ENCODE measurements around the gene TMEM98. TPM values are rescaled to one million over a fixed set of nuclear protein-coding genes. Genes with fewer than 3 reads are reported as not detected.
"Not testable (repeated sequence)": the region's sequence is repeated elsewhere in the genome, so short reads cannot be mapped to it uniquely, and the experiment has no call there.

The TMEM98 gene
- polyA plus RNA-seq, 1 donor (not counting 4 experiments of a cell fraction or from before 2014, with no cell fraction given): 66.8 TPM

GRCh38 chr17:32920293-32920692, 7.7 kb upstream of the TMEM98 start:
- no peak overlapping the region for H3K4me3 ChIP-seq (ENCODE audit: control insufficient read depth in 2 of 3, extremely low read depth in 1 of 3, insufficient read depth in 2 of 3, low read depth in 1 of 3, low read length in 3 of 3)
- H2AFZ ChIP-seq (ENCODE audit: control insufficient read depth, low read length): no peak overlapping the region
- no peaks in the 10 kb centered on the region for H3K79me2 ChIP-seq (ENCODE audit: control insufficient read depth, insufficient read depth, low read length)
- H3K4me1 ChIP-seq (ENCODE audit: control insufficient read depth, extremely low read depth, insufficient read depth, low read length): no peaks in the 10 kb centered on the region
- no peaks in the 10 kb centered on the region for H4K20me1 ChIP-seq (ENCODE audit: control insufficient read depth, extremely low read depth, insufficient read depth, low read length)
- H3K4me2 ChIP-seq (ENCODE audit: control insufficient read depth, extremely low read depth, insufficient read depth, low read depth, low read length): no peak overlapping the region
- no peak overlapping the region for H3K9ac ChIP-seq (ENCODE audit: control insufficient read depth, extremely low read depth, insufficient read depth, low read length)
- dilution Hi-C loops (cut with MboI; ENCODE audit: extremely low pct_ligation_motif_present, low sequenced_read_pairs): loop anchor here (25.0 kb wide), 1 partner anchor 133 kb away; no protein-coding TSS in a partner anchor
- no peak overlapping the region for H3K27ac ChIP-seq (ENCODE audit: control insufficient read depth, insufficient read depth, low read length)
- H3K9me3 ChIP-seq (ENCODE audit: control insufficient read depth, low read depth, low read length): no peaks in the 10 kb centered on the region
- FAIRE-seq (no peak), DNase-seq (ENCODE audit: low read depth, low spot score) (no peak)
- TF ChIP-seq EZH2 (IDR thresholded peaks at IDR 0.05; ENCODE audit: low read length) (no peak), CTCF (optimal IDR thresholded peaks at IDR 0.05 in 1 of 3, IDR thresholded peaks at IDR 0.05 in 1 of 3, conservative IDR thresholded peaks at IDR 0.05 in 1 of 3; ENCODE audit: extremely low read depth in 1 of 3, insufficient read depth in 2 of 3, low read length in 3 of 3) (no peak)
- H3K27me3 ChIP-seq (ENCODE audit: control insufficient read depth, extremely low read depth, insufficient read depth, low read length): no peaks in the 10 kb centered on the region
- no peaks in the 10 kb centered on the region for H3K36me3 ChIP-seq (ENCODE audit: control insufficient read depth in 2 of 2, extremely low read depth in 1 of 2, insufficient read depth in 2 of 2, low read length in 2 of 2)
- no peaks in the 10 kb centered on the region for H3K9me1 ChIP-seq (ENCODE audit: control insufficient read depth, extremely low read depth, insufficient read depth, low read length)

GRCh38 chr17:32921017-32921416, 6.9 kb upstream of the TMEM98 start:
- no peaks in the 10 kb centered on the region for H3K9me1 ChIP-seq (ENCODE audit: control insufficient read depth, extremely low read depth, insufficient read depth, low read length)
- H3K9me3 ChIP-seq (ENCODE audit: control insufficient read depth, low read depth, low read length): no peaks in the 10 kb centered on the region
- dilution Hi-C loops (cut with MboI; ENCODE audit: extremely low pct_ligation_motif_present, low sequenced_read_pairs): loop anchor here (25.0 kb wide), 1 partner anchor 134 kb away; no protein-coding TSS in a partner anchor
- no peaks in the 10 kb centered on the region for H4K20me1 ChIP-seq (ENCODE audit: control insufficient read depth, extremely low read depth, insufficient read depth, low read length)
- no peak for TF ChIP-seq CTCF (optimal IDR thresholded peaks at IDR 0.05 in 1 of 3, IDR thresholded peaks at IDR 0.05 in 1 of 3, conservative IDR thresholded peaks at IDR 0.05 in 1 of 3; ENCODE audit: extremely low read depth in 1 of 3, insufficient read depth in 2 of 3, low read length in 3 of 3)
- no peak for TF ChIP-seq EZH2 (IDR thresholded peaks at IDR 0.05; ENCODE audit: low read length)
- H2AFZ ChIP-seq (ENCODE audit: control insufficient read depth, low read length): no peak overlapping the region
- no peak overlapping the region for H3K4me3 ChIP-seq (ENCODE audit: control insufficient read depth in 2 of 3, extremely low read depth in 1 of 3, insufficient read depth in 2 of 3, low read depth in 1 of 3, low read length in 3 of 3)
- no peak overlapping the region for H3K9ac ChIP-seq (ENCODE audit: control insufficient read depth, extremely low read depth, insufficient read depth, low read length)
- H3K4me1 ChIP-seq (ENCODE audit: control insufficient read depth, extremely low read depth, insufficient read depth, low read length): no peaks in the 10 kb centered on the region
- H3K27me3 ChIP-seq (ENCODE audit: control insufficient read depth, extremely low read depth, insufficient read depth, low read length): no peaks in the 10 kb centered on the region
- no peaks in the 10 kb centered on the region for H3K36me3 ChIP-seq (ENCODE audit: control insufficient read depth in 2 of 2, extremely low read depth in 1 of 2, insufficient read depth in 2 of 2, low read length in 2 of 2)
- no peak overlapping the region for H3K27ac ChIP-seq (ENCODE audit: control insufficient read depth, insufficient read depth, low read length)
- DNase-seq (ENCODE audit: low read depth, low spot score): no peak
- no peak overlapping the region for H3K4me2 ChIP-seq (ENCODE audit: control insufficient read depth, extremely low read depth, insufficient read depth, low read depth, low read length)
- no peak for FAIRE-seq
- no peaks in the 10 kb centered on the region for H3K79me2 ChIP-seq (ENCODE audit: control insufficient read depth, insufficient read depth, low read length)

GRCh38 chr17:32923905-32924304, 4.0 kb upstream of the TMEM98 start:
- H3K9ac ChIP-seq (ENCODE audit: control insufficient read depth, extremely low read depth, insufficient read depth, low read length); H3K9me1 ChIP-seq (ENCODE audit: control insufficient read depth, extremely low read depth, insufficient read depth, low read length); FAIRE-seq; H3K9me3 ChIP-seq (ENCODE audit: control insufficient read depth, low read depth, low read length); H3K79me2 ChIP-seq (ENCODE audit: control insufficient read depth, insufficient read depth, low read length); H3K27me3 ChIP-seq (ENCODE audit: control insufficient read depth, extremely low read depth, insufficient read depth, low read length); H2AFZ ChIP-seq (ENCODE audit: control insufficient read depth, low read length); H3K27ac ChIP-seq (ENCODE audit: control insufficient read depth, insufficient read depth, low read length); DNase-seq (ENCODE audit: low read depth, low spot score); H3K4me3 ChIP-seq (ENCODE audit: control insufficient read depth in 2 of 3, extremely low read depth in 1 of 3, insufficient read depth in 2 of 3, low read depth in 1 of 3, low read length in 3 of 3); H3K4me2 ChIP-seq (ENCODE audit: control insufficient read depth, extremely low read depth, insufficient read depth, low read depth, low read length); H4K20me1 ChIP-seq (ENCODE audit: control insufficient read depth, extremely low read depth, insufficient read depth, low read length); H3K36me3 ChIP-seq (ENCODE audit: control insufficient read depth in 2 of 2, extremely low read depth in 1 of 2, insufficient read depth in 2 of 2, low read length in 2 of 2): not testable (repeated sequence)
- peaks cover 10% of the 10 kb centered on the region for H3K4me1 ChIP-seq (ENCODE audit: control insufficient read depth, extremely low read depth, insufficient read depth, low read length)
- dilution Hi-C loops (cut with MboI; ENCODE audit: extremely low pct_ligation_motif_present, low sequenced_read_pairs): loop anchor here (25.0 kb wide), 1 partner anchor 137 kb away; no protein-coding TSS in a partner anchor
